Measurements from ENCODE around the gene TRIM56.
"Not testable (repeated sequence)": the region's sequence is repeated elsewhere in the genome, so short reads cannot be mapped to it uniquely, and the experiment has no call there.

Gene TRIM56

GRCh38 chr7:101125989-101126650 lies 40.8 kb downstream of the TRIM56 start:
- TF ChIP-seq CTCF (IDR thresholded peaks at IDR 0.05; ENCODE audit: control extremely low read depth, extremely low read depth, low read depth, missing control alignments), result no peak
- DNase-seq (ENCODE audit: extremely low spot score), result peak; percentile 43
- ChIA-PET POLR2A (interaction anchor here (0.5 to 1.2 kb wide), 3 partner anchors 12 to 224 kb away, joined by 3 to 6 read pairs (median 3); no protein-coding TSS in a partner anchor), CTCF (interaction anchor here (0.9 to 9.9 kb wide), 12 partner anchors 7 to 157 kb away, joined by 3 to 81 read pairs (median 4); partner anchors contain the start of gene FIS1)

- DNase-seq (ENCODE audit: extremely low spot score), result peak; percentile 84
- ChIA-PET POLR2A (interaction anchor here (0.5 to 1.2 kb wide), 4 partner anchors 10 to 225 kb away, joined by 3 to 6 read pairs (median 3); no protein-coding TSS in a partner anchor), CTCF (interaction anchor here (1.0 to 9.9 kb wide), 8 partner anchors 8 to 156 kb away, joined by 3 to 81 read pairs (median 8); no protein-coding TSS in a partner anchor)
- no peak for TF ChIP-seq CTCF (IDR thresholded peaks at IDR 0.05; ENCODE audit: control extremely low read depth, extremely low read depth, low read depth, missing control alignments)
These were observed 41.6 kb downstream of the TRIM56 start, which contains the start of gene SERPINE1 for GRCh38 chr7:101126651-101127459. Gene SERPINE1, plus strand, starts transcription at chr7:101127104. Its CDS starts 1,290 bp downstream, at chr7:101128394.

GRCh38 chr7:101127460-101128039 lies 42.3 kb downstream of the TRIM56 start:
- TF ChIP-seq CTCF (IDR thresholded peaks at IDR 0.05; ENCODE audit: control extremely low read depth, extremely low read depth, low read depth, missing control alignments), result no peak
- DNase-seq (ENCODE audit: extremely low spot score), result no peak
- CTCF ChIA-PET, result interaction anchor here (1.1 to 9.9 kb wide), 6 partner anchors 10 to 68 kb away, joined by 3 to 81 read pairs (median 18); no protein-coding TSS in a partner anchor
- POLR2A ChIA-PET, result interaction anchor here (1.2 kb wide), 1 partner anchor 11 kb away, joined by 6 read pairs; no protein-coding TSS in a partner anchor

- CTCF ChIA-PET, result interaction anchor here (1.2 to 9.9 kb wide), 4 partner anchors 9 to 69 kb away, joined by 3 to 81 read pairs (median 32); no protein-coding TSS in a partner anchor
- no peak for DNase-seq (ENCODE audit: extremely low spot score)
- POLR2A ChIA-PET, result no interaction called here
- no peak for TF ChIP-seq CTCF (IDR thresholded peaks at IDR 0.05; ENCODE audit: control extremely low read depth, extremely low read depth, low read depth, missing control alignments)
These were observed 43.0 kb downstream of the TRIM56 start for GRCh38 chr7:101128040-101128834.

GRCh38 chr7:101129603-101130117 lies 44.4 kb downstream of the TRIM56 start:
- CTCF ChIA-PET, result interaction anchor here (9.9 kb wide), 1 partner anchor 13 kb away, joined by 81 read pairs; no protein-coding TSS in a partner anchor
- POLR2A ChIA-PET, result interaction anchor here (0.6 kb wide), 1 partner anchor 17 kb away, joined by 6 read pairs; no protein-coding TSS in a partner anchor
- DNase-seq (ENCODE audit: extremely low spot score), result no peak
- TF ChIP-seq CTCF (IDR thresholded peaks at IDR 0.05; ENCODE audit: control extremely low read depth, extremely low read depth, low read depth, missing control alignments), result no peak

GRCh38 chr7:101132626-101133600 lies 47.6 kb downstream of the TRIM56 start:
- ChIA-PET CTCF (interaction anchor here (0.9 to 4.7 kb wide), 3 partner anchors 11 to 85 kb away, joined by 3 to 36 read pairs (median 5); partner anchors contain the start of gene ZNHIT1), POLR2A (interaction anchor here (0.6 kb wide), 1 partner anchor 67 kb away, joined by 4 read pairs; no protein-coding TSS in a partner anchor)

More at GRCh38 chr7:101132626-101133600, 47.6 kb downstream of the TRIM56 start:
- DNase-seq (ENCODE audit: extremely low spot score), result not testable (repeated sequence)

All from GM10248 (cell line).